ENCODE results near the gene ARPC1B. TPM values are rescaled to one million over a fixed set of nuclear protein-coding genes. Genes with fewer than 3 reads are reported as not detected.

The ARPC1B gene
- total and polyA plus RNA-seq, 2 of the 8 experiments (the other 6 are each of a cell fraction or from before 2014, with no cell fraction given): 64.5 to 115 TPM

GRCh38 chr7:99403764-99404163 is 29.2 kb downstream of the ARPC1B start:
- Histone ChIP-seq H3K4ac (replicated peaks; ENCODE audit: insufficient read length, low read depth, low read length) (no peak overlapping the region), H3K4me1 (replicated peaks in 1 of 4; ENCODE audit: control insufficient read depth in 3 of 4, insufficient read depth in 4 of 4, low read length in 3 of 4) (peaks cover 0 to 3% (median under 1%) of the 10 kb centered on the region in 4 experiments; a peak in 2 of 7 replicates), H3K14ac (ENCODE audit: insufficient read length) (no peak overlapping the region), H2BK15ac (ENCODE audit: low read length) (no peak overlapping the region), H3K4me2 (ENCODE audit: insufficient read depth in 1 of 2, low read depth in 2 of 2, low read length in 2 of 2) (no peak overlapping the region), H3K9me3 (ENCODE audit: insufficient read depth in 2 of 2, low read depth in 1 of 2, low read length in 1 of 2) (no peaks in the 10 kb centered on the region), H3K9ac (replicated peaks in 1 of 4; ENCODE audit: extremely low read depth in 1 of 4, low read depth in 3 of 4, low read length in 3 of 4) (no peak overlapping the region), H2BK5ac (ENCODE audit: low read depth, low read length) (no peak overlapping the region), H3K79me1 (ENCODE audit: low read depth, low read length) (peaks cover 21% of the 10 kb centered on the region), H3K27me3 (replicated peaks in 1 of 4; ENCODE audit: control insufficient read depth in 3 of 4, extremely low read depth in 1 of 4, insufficient read depth in 3 of 4, low read length in 3 of 4) (no peaks in the 10 kb centered on the region), H2AK5ac (ENCODE audit: low read depth, low read length) (no peak overlapping the region), H4K91ac (replicated peaks; ENCODE audit: insufficient read length, low read length) (no peak overlapping the region), H3K36me3 (ENCODE audit: control insufficient read depth in 2 of 4, insufficient read depth in 4 of 4, low read length in 3 of 4) (peaks cover 23 to 56% (median 46%) of the 10 kb centered on the region in 4 experiments; a peak in 7 of 8 replicates), H2AFZ (ENCODE audit: low read length) (no peak overlapping the region), H4K8ac (ENCODE audit: extremely low read depth, insufficient read depth, low read length) (no peak overlapping the region), H3K79me2 (ENCODE audit: control insufficient read depth in 1 of 2, insufficient read depth in 2 of 2, low read length in 2 of 2) (peaks cover 24 to 51% of the 10 kb centered on the region in 2 experiments), H3K23ac (ENCODE audit: insufficient read length) (no peak overlapping the region), H4K20me1 (replicated peaks in 1 of 2; ENCODE audit: control insufficient read depth in 1 of 2, insufficient read depth in 2 of 2, low read length in 2 of 2) (peaks cover 21 to 39% of the 10 kb centered on the region in 2 experiments), H4K5ac (ENCODE audit: insufficient read length, low read depth, low read length) (no peak overlapping the region), H2BK12ac (ENCODE audit: low read depth, low read length) (no peak overlapping the region), H2BK120ac (replicated peaks; ENCODE audit: low read depth, low read length) (no peak overlapping the region), H3K27ac (ENCODE audit: low read depth, low read length) (no peak overlapping the region), H3K56ac (replicated peaks; ENCODE audit: insufficient read length, low read depth, low read length) (no peak overlapping the region), H2BK20ac (ENCODE audit: low read length) (no peak overlapping the region), H3K23me2 (ENCODE audit: low read depth, low read length) (peaks cover 7% of the 10 kb centered on the region), H3K4me3 (ENCODE audit: extremely low read depth in 1 of 4, insufficient read depth in 2 of 4, low read depth in 3 of 4, low read length in 4 of 4) (no peak overlapping the region), H3K18ac (ENCODE audit: extremely low read depth, low read length) (no peak overlapping the region)
- TF ChIP-seq SIX5 (IDR thresholded peaks at IDR 0.05; ENCODE audit: low read depth, low read length): no peak
- TF ChIP-seq, protein P1, sequence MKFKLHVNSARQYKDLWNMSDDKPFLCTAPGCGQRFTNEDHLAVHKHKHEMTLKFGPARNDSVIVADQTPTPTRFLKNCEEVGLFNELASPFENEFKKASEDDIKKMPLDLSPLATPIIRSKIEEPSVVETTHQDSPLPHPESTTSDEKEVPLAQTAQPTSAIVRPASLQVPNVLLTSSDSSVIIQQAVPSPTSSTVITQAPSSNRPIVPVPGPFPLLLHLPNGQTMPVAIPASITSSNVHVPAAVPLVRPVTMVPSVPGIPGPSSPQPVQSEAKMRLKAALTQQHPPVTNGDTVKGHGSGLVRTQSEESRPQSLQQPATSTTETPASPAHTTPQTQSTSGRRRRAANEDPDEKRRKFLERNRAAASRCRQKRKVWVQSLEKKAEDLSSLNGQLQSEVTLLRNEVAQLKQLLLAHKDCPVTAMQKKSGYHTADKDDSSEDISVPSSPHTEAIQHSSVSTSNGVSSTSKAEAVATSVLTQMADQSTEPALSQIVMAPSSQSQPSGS (IDR thresholded peaks at IDR 0.05; ENCODE audit: low read length): no peak
- no peak for TF ChIP-seq SP2 (IDR thresholded peaks at IDR 0.05; ENCODE audit: low read length)
- TF ChIP-seq MAX (IDR thresholded peaks at IDR 0.05): no peak
- TF ChIP-seq SIN3A (conservative IDR thresholded peaks at IDR 0.05 in 1 of 2, IDR thresholded peaks at IDR 0.05 in 1 of 2; ENCODE audit: low read depth in 1 of 2, low read length in 2 of 2): no peak
- no peak for TF ChIP-seq NRF1 (IDR thresholded peaks at IDR 0.05; ENCODE audit: low read depth, low read length)
- TF ChIP-seq YY1 (IDR thresholded peaks at IDR 0.05; ENCODE audit: low read depth, low read length): no peak
- TF ChIP-seq EGR1 (IDR thresholded peaks at IDR 0.05; ENCODE audit: borderline replicate concordance, low read depth, low read length): no peak
- TF ChIP-seq SRF (IDR thresholded peaks at IDR 0.05; ENCODE audit: low read depth, low read length): no peak
- no peak for TF ChIP-seq ZNF274 (IDR thresholded peaks at IDR 0.05; ENCODE audit: borderline replicate concordance, extremely low read depth, low read length)
- no peak for TF ChIP-seq KDM1A (IDR thresholded peaks at IDR 0.05; ENCODE audit: borderline replicate concordance, low read length)
- WGBS, 2 experiments (ENCODE audit: extremely low coverage in 1 of 2, insufficient coverage in 1 of 2, insufficient read length in 1 of 2, insufficient replicate concordance in 2 of 2, low coverage in 1 of 2, low lambda C conversion rate in 2 of 2, missing lambda C conversion rate in 1 of 2): 100% methylated on average over 5 of the region's 5 CpGs; no CpG with 5 or more reads in 1 of the 2 experiments
- ChIA-PET CTCF (ENCODE audit: partially characterized antibody) (interaction anchor here (0.5 to 2.1 kb wide), 8 partner anchors 11 to 56 kb away, joined by 3 to 8 read pairs (median 3); no protein-coding TSS in a partner anchor), POLR2A (ENCODE audit: partially characterized antibody) (interaction anchor here (0.7 to 8.4 kb wide), 4 partner anchors 10 to 90 kb away, joined by 3 to 150 read pairs (median 4); partner anchors contain the start of gene ATP5MF)
- DNase-seq (ENCODE audit: low read depth in 1 of 2, low spot score in 2 of 2) (no peak), FAIRE-seq (no peak)

Data from H1 (cell line).